Measurements from ENCODE around the gene ACER1.
"Not testable (repeated sequence)": the region's sequence is repeated elsewhere in the genome, so short reads cannot be mapped to it uniquely, and the experiment has no call there.

The ACER1 gene

GRCh38 chr19:6333439-6333838 lies at the start of gene ACER1:
ACER1 (minus strand) TSS chr19:6333612; CDS start chr19:6333551, 61 bp downstream.
- no peak for DNase-seq

GRCh38 chr19:6383188-6383587 lies 49.8 kb upstream of the ACER1 start:
- no peak for DNase-seq

- no peak for DNase-seq
These were observed 47.8 kb upstream of the ACER1 start for GRCh38 chr19:6381030-6381750.

- no peak for DNase-seq
These were observed 46.3 kb upstream of the ACER1 start for GRCh38 chr19:6379744-6380143.

DNA sequence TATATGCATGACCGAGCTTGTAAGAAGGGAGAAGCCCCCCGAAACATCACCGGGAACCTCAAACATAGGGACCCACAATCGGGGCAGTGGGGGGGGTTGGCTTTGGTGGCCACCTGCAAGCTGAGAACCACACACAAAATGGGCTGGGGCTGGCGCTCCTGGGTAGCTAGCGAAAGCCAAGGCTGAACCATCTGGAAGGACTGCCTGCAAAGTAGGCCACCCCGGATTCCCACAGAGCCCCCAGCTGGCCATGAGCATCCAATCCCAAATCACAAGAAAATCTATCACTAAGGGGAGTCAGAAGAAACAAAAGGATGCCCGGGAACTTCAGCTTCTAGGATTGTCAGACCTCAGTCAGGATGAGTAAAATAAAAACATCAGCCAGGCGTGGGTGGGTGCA lies 45.1 kb upstream of the ACER1 start:
- no peak for DNase-seq

- no peak for DNase-seq
These were observed 44.6 kb upstream of the ACER1 start for GRCh38 chr19:6378041-6378440.

DNA sequence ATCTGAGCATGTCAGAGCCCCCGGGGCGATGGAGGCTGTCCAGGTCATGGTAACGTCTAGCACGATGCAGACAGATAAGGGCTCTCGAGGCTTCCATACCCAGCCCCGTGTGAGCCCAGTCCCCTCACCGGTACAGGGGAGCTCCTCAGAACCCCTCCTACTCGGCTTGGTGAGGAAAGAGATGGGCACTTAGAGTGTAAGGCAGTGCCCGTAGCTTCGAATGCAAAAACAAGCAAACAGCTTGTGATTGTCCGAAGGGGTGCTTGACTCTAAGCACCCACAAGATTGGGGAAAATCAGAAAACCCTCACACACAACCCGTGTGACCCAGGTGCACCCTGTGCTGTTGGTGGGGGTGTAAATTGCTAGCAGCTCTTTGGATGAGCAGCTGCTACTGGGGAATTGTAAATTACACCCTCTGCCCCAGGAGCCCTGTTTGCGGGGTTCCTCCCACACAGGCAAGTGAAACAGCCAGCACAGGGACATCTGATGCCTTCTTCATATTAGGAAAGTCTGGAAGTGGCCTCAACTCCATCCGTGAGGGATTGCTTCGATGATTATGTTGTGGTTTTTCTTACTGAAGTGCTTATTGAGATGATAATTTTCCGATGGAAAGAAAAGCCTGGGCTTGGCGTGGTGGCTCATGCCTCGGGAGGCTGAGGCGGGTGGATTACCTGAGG lies 43.2 kb upstream of the ACER1 start:
- no peak for DNase-seq

DNA sequence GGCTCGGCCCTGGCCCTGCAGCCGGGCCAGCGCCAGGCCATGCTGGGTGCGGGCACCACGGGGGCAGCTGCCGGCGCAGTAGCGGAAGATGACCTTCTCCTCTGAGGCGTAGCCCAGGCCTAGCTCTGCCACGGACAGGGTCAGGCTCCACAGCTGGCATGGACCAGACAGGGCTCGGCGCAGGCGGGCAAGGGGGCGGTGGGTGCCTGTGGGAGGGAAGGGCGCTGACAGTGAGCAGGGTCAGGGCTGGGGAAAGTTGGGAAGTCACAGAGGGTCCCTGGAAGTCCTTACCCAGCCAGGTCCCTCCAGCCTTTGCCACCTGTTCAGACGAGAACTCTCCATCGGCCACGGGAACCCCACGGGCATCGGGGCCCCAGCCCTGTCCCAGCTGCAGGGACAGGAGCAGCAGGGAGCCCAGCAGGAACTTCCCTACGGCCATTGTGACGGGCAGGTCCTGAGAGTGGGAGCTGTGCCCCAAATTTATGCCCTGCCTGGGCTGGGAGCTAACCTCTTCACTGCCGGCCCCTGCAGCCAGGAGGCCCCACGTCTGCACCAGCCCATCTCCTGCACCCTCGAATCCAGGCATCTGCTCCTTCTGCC lies 42.1 kb upstream of the ACER1 start, which contains the start of gene PSPN:
PSPN (minus strand) TSS at position 523 of the 600 bp plus-strand sequence; CDS start at position 439, 84 bp downstream.
- no peak for DNase-seq

GRCh38 chr19:6374711-6375410 lies 41.4 kb upstream of the ACER1 start:
- no peak for DNase-seq

GRCh38 chr19:6374161-6374709 lies 40.8 kb upstream of the ACER1 start:
- DNase-seq: no peak

DNA sequence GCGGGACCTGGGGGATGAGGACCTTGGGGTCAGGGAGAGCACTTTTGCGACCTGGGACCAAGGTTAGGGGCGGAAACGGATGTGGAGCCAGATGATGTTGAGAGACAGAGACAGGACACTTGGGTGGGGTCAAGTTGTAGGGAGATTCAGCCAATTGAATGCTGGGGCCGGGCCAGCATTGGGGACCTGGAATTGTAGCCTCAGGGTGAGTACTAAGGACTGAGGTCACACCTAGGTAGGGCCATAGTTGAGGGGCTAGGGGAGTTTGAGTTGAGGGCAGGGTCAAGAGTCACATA lies 40.3 kb upstream of the ACER1 start:
- DNase-seq: no peak

- DNase-seq: peak; percentile 94
These were observed 39.8 kb upstream of the ACER1 start for GRCh38 chr19:6373096-6373812.

DNA sequence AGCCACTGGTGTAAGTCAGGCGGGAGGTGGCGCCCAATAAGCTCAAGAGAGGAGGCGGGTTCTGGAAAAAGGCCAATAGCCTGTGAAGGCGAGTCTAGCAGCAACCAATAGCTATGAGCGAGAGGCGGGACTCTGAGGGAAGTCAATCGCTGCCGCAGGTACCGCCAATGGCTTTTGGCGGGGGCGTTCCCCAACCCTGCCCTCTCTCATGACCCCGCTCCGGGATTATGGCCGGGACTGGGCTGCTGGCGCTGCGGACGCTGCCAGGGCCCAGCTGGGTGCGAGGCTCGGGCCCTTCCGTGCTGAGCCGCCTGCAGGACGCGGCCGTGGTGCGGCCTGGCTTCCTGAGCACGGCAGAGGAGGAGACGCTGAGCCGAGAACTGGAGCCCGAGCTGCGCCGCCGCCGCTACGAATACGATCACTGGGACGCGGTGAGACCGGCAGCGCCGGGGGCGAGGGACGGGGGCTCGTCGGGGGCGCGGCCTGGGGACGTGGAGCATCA lies 39.2 kb upstream of the ACER1 start, which contains the start of gene ALKBH7:
ALKBH7 (plus strand) TSS at position 201 of the 502 bp plus-strand sequence; CDS start at position 228, 27 bp downstream.
- DNase-seq: peak; percentile 99

GRCh38 chr19:6364353-6364752 lies 30.9 kb upstream of the ACER1 start:
- DNase-seq: no peak

GRCh38 chr19:6362351-6362801 lies 29.0 kb upstream of the ACER1 start:
- no peak for DNase-seq

DNA sequence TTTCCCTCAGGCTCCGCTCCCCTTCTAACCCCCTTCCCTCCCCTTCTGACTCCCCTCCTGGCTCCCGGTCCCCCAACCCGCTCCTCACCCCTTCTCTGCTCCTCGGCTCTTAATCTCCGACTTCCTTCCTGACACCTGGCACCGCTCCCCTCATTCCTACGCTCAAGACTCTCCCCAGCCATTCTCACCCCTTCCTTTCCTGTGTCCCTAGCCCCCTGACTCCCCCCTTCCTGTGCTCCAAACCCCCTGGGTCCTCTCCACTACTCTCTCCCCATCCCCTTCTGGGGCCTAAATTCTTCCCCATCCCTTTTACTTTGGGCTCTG lies 28.6 kb upstream of the ACER1 start:
- DNase-seq: no peak

- DNase-seq: not testable (repeated sequence)
These were observed 27.4 kb upstream of the ACER1 start for GRCh38 chr19:6360857-6361216.

DNA sequence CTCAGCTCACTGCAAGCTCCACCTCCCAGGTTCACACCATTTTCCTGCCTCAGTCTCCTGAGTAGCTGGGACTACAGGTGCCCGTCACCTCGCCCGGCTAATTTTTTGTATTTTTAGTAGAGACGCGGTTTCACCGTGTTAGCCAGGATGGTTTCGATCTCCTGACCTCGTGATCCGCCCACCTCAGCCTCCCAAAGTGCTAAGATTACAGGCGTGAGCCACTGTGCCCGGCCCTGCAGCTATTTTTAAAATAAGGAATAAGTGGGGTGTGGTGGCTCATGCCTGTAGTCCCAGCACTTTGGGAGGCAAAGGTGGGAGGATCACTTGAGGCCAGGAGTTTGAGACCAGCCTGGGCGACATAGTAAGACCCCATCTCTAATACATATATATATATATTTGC lies 27.0 kb upstream of the ACER1 start:
- DNase-seq: not testable (repeated sequence)

GRCh38 chr19:6359568-6360341 lies 26.3 kb upstream of the ACER1 start:
- DNase-seq: no peak

- no peak for DNase-seq
These were observed 24.6 kb upstream of the ACER1 start for GRCh38 chr19:6358003-6358402.

DNA sequence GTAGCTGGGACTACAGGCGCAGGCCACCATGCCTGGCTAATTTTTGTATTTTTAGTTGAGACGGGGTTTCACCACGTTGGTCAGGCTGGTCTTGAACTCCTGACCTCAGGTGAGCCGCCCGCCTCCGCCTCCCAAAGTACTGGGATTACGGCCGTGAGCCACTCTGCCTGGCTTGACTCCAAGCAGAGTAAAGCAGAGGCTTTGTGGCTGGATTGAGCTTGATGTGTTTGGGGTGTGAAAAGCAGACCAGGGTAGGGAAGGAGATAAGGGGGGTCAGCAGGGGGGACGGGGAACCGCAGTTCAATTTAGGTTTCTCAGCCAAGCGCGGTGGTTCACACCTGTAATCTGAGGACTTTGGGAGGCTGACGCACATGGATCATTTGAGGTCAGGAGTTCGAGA lies 23.8 kb upstream of the ACER1 start:
- no peak for DNase-seq

Data from NCI-H1105 treated with DMSO at 0.1 percent for 48 hours (cell line).